ENCODE data around the gene PCCA.

GRCh38 chr13:100423375-100423774 is 334.5 kb downstream of the PCCA start:
- TF ChIP-seq POLR2A (IDR thresholded peaks at IDR 0.05; ENCODE audit: low read length) (no peak), GATA1 (IDR thresholded peaks at IDR 0.05; ENCODE audit: low read depth, low read length) (no peak)

Data from erythroblast (primary cell).